Measurements from ENCODE around the gene ENO3. TPM values are rescaled to one million over a fixed set of nuclear protein-coding genes. Genes with fewer than 3 reads are reported as not detected.
A peak's percentile ranks its signal among the peaks of the same experiment; 100 is the strongest.
"Not testable (repeated sequence)": the region's sequence is repeated elsewhere in the genome, so short reads cannot be mapped to it uniquely, and the experiment has no call there.

ENO3 gene
- polyA plus RNA-seq (ENCODE audit: low read depth in 6 of 6) = 1 to 10 TPM in 4 of 6 donors, under 1 TPM in 1, not detected in 1; 0.79 to 3.2 (median 1.2) TPM

DNA sequence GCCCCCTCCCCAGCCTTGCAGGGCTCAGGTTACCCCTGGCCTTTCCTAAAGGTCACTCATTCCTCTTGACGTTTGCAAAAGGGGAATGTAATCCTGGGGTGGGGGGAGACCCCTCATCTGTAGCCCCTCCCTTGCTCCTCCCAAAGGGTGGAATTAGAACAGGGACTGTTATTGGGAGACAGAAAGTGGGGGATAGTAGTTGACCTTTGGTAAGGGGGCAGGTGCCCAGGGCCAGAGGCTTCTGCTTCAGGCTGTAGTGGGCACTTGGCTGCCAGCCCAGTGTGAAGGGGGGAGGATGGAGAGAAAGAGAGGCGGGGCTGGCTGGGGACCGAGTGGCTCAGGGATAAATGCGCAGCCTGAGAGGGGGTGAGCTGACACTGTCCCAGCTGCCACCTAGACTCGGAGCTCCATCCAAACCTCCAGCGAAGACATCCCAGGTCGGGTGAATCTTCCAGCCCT, at the start of gene ENO3:
TSS of gene ENO3 (plus strand) at position 374 of the 459 bp plus-strand sequence. CDS start 711 bp downstream, outside the sequence.
- peaks cover 8 to 12% of the 10 kb centered on the region in 2 donors for H3K36me3 Mint-ChIP-seq
- no peaks in the 10 kb centered on the region for H3K27me3 Mint-ChIP-seq
- peaks cover 26 to 30% (median 27%) of the 10 kb centered on the region in 3 donors for H3K4me1 Mint-ChIP-seq
- no peaks in the 10 kb centered on the region for H3K9me3 Mint-ChIP-seq
- peak within 1 kb of the TSS; percentile 66 to 99 (median 86) for H3K4me3 Mint-ChIP-seq
- DNase-seq (no peak), ATAC-seq (ENCODE audit: low read depth in 2 of 2) (no peak)
- peak within 1 kb of the TSS; percentile 59 to 98 (median 86) for H3K27ac Mint-ChIP-seq

DNA sequence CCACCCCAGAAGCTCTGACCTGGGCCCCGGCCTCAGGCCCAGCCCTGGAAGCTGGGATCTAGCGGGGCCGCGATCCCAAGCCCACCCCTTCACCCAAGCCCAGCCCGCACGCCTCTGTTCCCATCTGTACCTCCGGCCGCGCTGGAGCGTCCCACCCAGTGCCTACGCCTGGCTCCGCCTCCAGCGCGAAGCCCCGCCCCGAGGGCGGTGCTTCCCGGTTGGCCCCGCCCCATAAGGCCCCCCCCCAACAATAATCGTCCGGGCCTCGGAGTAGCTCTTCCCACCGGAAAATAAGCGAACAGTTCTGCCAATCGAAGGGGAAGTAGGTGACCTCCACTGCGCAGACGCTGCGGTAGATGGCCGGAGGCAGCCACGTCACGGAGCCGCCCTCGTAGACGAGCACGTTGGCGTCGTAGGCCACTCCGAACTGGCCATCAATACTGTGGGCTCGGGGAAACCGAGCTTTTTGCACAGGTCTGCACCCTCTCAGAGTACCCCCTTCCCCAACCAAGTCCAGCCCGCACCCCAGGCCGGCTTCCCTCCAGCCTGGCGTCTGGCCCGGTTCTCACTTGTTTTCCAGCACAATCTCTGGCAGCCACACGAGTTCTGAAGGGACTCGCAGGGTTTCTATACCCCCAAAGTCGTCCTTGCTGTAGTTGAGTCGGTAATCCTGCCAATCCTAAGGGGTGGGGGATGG, 49.1 kb upstream of the ENO3 start:
- peak; percentile 24 for DNase-seq

DNA sequence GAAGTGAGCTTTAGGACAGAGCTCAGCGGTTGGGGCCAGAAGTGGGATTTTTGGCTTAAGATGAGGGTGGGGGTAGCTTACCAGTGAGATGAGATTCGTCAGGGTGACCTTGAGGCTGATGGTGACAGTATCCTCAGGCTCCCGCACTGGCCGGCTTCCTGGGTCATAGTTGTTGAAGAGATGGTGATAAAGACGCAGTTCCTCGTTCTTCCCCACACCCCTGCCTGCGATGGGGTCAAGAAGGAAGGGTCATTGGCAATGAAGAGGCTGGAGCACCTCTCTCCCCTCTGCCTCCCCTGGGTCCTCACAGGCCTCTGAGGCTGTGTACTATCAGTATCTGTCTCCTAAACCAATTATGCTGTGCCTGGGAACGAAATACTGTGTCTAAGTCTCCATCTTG, 48.4 kb upstream of the ENO3 start:
- DNase-seq (no peak), ATAC-seq (ENCODE audit: low read depth in 2 of 2) (no peak)
- no peaks in the 10 kb centered on the region for H3K9me3 Mint-ChIP-seq
- peak overlapping the region; percentile 57 to 98 (median 84) for H3K27ac Mint-ChIP-seq
- H3K27me3 Mint-ChIP-seq = peaks cover 7 to 25% (median 23%) of the 10 kb centered on the region in 3 donors
- H3K4me1 Mint-ChIP-seq = peaks cover 33 to 46% (median 38%) of the 10 kb centered on the region in 3 donors
- peaks cover 0 to under 1% of the 10 kb centered on the region in 2 donors for H3K36me3 Mint-ChIP-seq
- peak overlapping the region in 6 of 8 donors; percentile 7 to 88 (median 68) for H3K4me3 Mint-ChIP-seq

More for the DNA sequence above, 49.1 kb upstream of the ENO3 start:
- Mint-ChIP-seq H3K36me3 (peaks cover 0 to 8% of the 10 kb centered on the region in 2 donors), H3K4me3 (peak overlapping the region in 7 of 8 donors; percentile 78 to 95 (median 89)), H3K27ac (peak overlapping the region; percentile 75 to 98 (median 90)), H3K4me1 (peaks cover 33 to 46% (median 38%) of the 10 kb centered on the region in 3 donors), H3K27me3 (peaks cover 7 to 25% (median 23%) of the 10 kb centered on the region in 3 donors), H3K9me3 (no peaks in the 10 kb centered on the region)
- ATAC-seq (ENCODE audit: low read depth in 2 of 2) = peak in 1 of 2 donors; percentile 34

DNA sequence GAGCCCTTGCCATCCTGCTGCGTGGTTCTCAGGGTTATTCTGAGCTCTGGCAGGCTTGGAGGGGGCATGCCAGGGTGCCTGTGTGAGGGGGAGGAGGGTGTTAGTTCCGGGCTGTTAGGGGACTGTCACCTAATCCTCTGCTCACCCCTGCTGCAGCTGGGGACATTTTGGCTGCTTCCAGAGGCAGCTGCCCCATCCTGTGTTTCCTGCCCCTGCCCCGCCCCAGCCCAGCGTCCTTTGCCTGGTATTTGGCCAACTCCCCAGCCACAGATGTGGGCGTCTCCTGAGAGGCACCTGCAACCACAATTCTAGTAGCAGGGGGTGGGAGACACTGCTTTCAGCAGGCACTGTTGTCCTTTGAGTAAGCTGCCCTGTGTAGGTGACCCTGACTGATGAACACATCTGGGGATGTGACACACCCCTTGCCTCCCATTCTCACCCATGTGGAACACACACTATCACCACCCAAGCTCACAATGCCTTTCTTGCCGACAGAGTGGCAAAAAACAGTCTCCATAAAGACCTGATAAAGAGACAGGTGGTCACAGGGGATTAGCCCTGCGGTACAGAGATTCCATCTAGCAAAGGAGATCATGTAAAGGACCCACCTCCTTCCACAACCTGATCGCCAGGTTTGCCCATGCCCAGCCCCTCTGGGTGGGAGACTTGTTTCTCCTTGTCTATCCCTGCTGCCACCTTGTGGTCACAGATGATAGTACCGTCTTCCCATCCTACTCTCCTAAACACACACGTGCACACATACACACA, 47.7 kb upstream of the ENO3 start, which contains the start of gene CHRNE:
TSS of gene CHRNE (minus strand) at position 48 of the 768 bp plus-strand sequence. CDS start at position 13, 35 bp downstream.
- Mint-ChIP-seq H3K4me1 (peaks cover 33 to 40% (median 37%) of the 10 kb centered on the region in 3 donors), H3K36me3 (no peaks in the 10 kb centered on the region), H3K27me3 (peaks cover 7 to 23% (median 22%) of the 10 kb centered on the region in 3 donors), H3K27ac (peak within 1 kb of the TSS; percentile 68 to 98 (median 88)), H3K4me3 (peak within 1 kb of the TSS; percentile 55 to 88 (median 72)), H3K9me3 (no peaks in the 10 kb centered on the region)
- DNase-seq (peak; percentile 73), ATAC-seq (ENCODE audit: low read depth in 2 of 2) (peak in 1 of 2 donors; percentile 17)

DNA sequence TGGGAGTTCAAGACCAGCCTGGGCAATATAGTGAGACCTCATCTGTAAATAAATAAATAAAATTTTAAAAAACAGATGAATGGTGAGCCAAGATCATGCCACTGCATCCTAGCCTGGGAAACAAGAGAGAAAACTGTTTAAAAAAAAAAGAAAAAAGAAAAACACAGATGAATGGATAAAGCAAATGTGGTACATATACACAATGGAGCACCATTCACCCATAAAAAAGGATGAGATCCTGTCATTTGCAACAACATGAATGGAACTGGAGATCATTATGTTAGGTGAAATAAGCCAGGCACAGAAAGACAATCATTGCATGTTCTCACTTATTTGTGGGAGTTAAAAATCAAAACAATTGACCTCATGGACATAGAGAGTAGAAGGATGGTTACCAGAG, 44.3 kb upstream of the ENO3 start:
- not testable (repeated sequence) for DNase-seq; H3K9me3 Mint-ChIP-seq; H3K4me3 Mint-ChIP-seq; H3K27ac Mint-ChIP-seq; ATAC-seq (ENCODE audit: low read depth in 2 of 2); H3K36me3 Mint-ChIP-seq
- H3K4me1 Mint-ChIP-seq = peaks cover 15 to 22% (median 20%) of the 10 kb centered on the region in 3 donors
- peaks cover 15 to 19% (median 16%) of the 10 kb centered on the region in 3 donors for H3K27me3 Mint-ChIP-seq

DNA sequence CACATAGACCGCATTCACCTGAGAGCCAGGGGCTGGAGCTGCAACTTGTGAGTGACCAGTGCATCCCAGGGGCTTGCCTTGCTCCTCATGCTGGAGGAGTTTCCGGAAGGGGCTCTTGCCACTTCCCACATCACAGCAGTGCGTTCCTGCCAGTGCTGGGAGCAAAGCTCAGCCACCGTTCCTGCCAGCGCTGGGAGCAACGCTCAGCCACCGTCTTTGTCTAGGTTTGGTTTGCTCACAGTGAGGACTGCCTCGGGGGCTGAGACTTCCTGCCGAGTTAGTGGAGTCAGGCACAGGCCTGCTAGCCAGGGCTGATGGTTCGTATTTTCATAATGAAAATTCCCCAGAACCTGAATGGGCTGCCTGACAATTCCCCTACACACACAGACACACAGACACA, 42.6 kb upstream of the ENO3 start:
- peaks cover 6 to 8% (median 6%) of the 10 kb centered on the region in 3 donors for H3K4me1 Mint-ChIP-seq
- peaks cover 0 to 2% (median 0%) of the 10 kb centered on the region in 7 donors for H3K9me3 Mint-ChIP-seq
- H3K36me3 Mint-ChIP-seq = no peaks in the 10 kb centered on the region
- ATAC-seq (ENCODE audit: low read depth in 2 of 2) = no peak
- peaks cover 14 to 16% (median 15%) of the 10 kb centered on the region in 3 donors for H3K27me3 Mint-ChIP-seq
- no peak overlapping the region for H3K27ac Mint-ChIP-seq
- no peak overlapping the region for H3K4me3 Mint-ChIP-seq
- DNase-seq = no peak

DNA sequence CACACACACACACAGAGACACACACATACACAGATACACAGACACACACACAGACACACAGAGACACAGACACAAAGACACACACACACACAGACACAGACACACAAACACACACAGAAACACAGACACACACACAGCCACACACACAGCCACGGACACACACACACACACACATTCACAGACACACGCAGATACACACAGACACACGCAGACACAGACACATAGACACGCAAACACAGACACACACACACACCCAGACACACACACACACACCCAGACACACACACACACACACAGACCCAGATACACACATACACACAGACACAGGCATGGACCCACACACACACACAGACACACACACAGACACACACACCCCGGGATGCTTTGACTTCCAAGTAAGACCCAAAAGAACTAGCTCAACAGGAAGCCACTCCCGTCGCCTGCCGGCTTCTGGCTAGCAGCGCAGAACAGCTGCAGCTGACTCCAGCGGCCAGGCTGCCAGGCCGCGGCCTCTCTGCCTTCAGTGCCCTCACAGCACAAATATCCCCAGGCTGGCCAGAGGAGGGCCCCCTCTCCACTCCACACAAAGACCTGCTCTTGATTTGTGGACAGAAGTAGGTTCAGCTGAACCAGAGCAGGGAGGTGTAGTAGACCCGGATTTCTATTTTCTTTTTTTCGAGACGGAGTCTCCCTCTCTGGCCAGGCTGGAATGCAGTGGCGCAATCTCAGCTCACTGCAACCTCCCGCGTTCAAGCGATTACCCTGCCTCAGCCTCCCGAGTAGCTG, 42.0 kb upstream of the ENO3 start:
- peak; percentile 77 for DNase-seq
- Mint-ChIP-seq H3K36me3 (no peaks in the 10 kb centered on the region), H3K4me1 (peaks cover 0 to 4% (median 2%) of the 10 kb centered on the region in 3 donors), H3K4me3 (no peak overlapping the region), H3K9me3 (peaks cover 0 to 2% (median 0%) of the 10 kb centered on the region in 7 donors), H3K27ac (no peak overlapping the region), H3K27me3 (peaks cover 9 to 16% (median 15%) of the 10 kb centered on the region in 3 donors)
- peak; percentile 97 to 99 for ATAC-seq (ENCODE audit: low read depth in 2 of 2)

DNA sequence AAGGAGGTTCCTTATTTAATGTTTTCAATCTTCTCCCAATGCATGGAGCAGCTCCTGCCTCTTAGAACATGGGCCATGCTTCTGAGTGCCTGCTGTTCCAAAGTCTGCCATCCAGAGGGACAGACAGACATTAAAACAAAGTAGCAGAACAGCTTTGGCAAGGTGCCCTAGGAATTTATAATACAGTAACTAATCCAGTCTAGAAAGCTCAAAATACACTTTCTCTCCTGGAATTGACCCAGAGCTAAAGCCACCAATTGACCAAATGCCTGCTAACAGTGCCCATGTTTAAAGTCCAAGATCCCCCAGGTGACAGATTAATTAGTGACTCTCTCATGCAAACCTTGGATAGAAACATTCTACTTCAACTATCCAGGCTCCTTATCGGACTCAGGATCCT, 36.9 kb upstream of the ENO3 start:
- DNase-seq (no peak), ATAC-seq (ENCODE audit: low read depth in 2 of 2) (no peak)
- Mint-ChIP-seq H3K4me3 (no peak overlapping the region), H3K36me3 (no peaks in the 10 kb centered on the region), H3K9me3 (peaks cover 0 to 2% (median 0%) of the 10 kb centered on the region in 7 donors), H3K27ac (no peak overlapping the region), H3K4me1 (peaks cover 0 to 2% (median 0%) of the 10 kb centered on the region in 3 donors), H3K27me3 (peaks cover 0 to 9% (median 8%) of the 10 kb centered on the region in 3 donors)

DNA sequence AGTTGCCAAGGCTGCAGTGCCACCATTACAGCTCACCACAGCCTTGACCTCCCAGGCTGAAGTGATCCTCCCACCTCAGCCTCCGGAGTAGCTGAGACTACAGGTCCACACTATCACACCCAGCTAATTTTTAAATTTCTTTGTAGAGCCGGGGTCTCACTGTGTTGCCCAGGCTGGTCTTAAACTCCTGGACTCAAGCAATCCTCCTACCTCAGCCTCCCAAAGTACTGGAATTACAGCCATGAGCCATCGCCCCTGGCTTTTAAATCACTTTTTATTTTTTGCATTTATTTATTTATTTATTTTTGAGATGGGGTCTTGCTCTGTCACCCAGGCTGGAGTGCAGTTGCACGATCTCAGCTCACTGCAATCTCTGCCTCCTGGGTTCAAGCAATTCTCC, 36.4 kb upstream of the ENO3 start:
- H3K4me3 Mint-ChIP-seq; ATAC-seq (ENCODE audit: low read depth in 2 of 2); H3K9me3 Mint-ChIP-seq; H3K4me1 Mint-ChIP-seq; H3K27me3 Mint-ChIP-seq; H3K27ac Mint-ChIP-seq; DNase-seq; H3K36me3 Mint-ChIP-seq: not testable (repeated sequence)

DNA sequence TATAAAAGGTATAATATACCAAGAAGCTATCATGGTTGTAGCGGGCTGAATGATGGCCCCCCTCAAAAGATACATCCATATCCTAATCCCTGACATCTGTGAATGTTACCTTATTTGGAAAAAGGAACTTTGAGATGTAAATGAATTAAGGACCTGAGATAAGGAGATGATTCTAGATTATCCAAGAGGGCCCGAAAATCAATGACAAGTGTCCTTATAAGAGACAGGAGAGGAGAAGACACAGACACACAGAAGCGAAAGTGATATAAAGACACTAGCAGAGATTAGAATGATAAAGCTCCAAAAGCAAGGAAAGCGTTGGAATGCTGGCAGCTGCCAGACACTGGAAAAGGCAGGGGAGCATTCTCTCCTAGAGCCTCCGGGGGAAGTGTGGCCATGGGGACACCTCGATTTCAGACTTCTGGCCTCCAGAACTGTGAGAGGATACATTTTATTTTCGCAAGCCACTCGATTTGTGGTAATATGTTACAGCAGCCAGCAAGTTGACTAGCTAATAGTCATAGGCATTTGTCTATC, 31.3 kb upstream of the ENO3 start:
- DNase-seq (no peak), ATAC-seq (ENCODE audit: low read depth in 2 of 2) (no peak)
- H3K27ac Mint-ChIP-seq = no peak overlapping the region
- no peaks in the 10 kb centered on the region for H3K9me3 Mint-ChIP-seq
- no peaks in the 10 kb centered on the region for H3K27me3 Mint-ChIP-seq
- H3K36me3 Mint-ChIP-seq = no peaks in the 10 kb centered on the region
- H3K4me3 Mint-ChIP-seq = no peak overlapping the region
- peaks cover 0 to 2% (median 0%) of the 10 kb centered on the region in 3 donors for H3K4me1 Mint-ChIP-seq

DNA sequence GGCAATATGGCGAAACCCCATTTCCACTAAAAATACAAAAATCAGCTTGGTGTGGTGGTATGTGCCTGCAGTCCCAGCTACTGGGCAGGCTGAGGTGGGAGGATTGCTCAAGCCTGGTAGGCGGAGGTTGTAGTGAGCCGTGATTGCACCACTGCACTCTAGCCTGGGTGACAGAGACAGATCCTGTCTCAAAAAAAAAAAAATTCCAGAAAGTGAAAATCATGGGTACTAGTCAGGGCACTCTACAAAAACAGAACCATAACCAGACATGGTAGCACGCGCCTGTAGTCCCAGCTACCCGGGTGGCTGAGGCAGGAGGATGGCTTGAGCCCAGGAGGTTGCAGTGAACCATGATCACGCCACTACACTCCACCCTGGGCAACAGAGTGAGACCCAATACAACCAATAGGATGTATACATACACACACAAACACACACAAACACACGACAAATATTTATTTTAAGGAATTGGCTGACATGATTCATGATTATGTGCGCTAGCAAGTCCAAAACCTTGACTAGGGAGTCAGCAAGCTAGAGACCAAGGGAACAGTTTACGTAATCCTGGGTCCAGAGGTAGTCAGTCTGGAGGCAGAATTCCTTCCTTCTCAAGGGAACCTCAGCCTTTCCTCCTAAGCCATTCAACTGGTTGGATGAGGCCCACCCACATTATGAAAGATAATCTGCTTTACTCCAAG, 30.4 kb upstream of the ENO3 start:
- Mint-ChIP-seq H3K4me1 (peaks cover 0 to 3% (median 0%) of the 10 kb centered on the region in 3 donors), H3K27ac (no peak overlapping the region), H3K27me3 (no peaks in the 10 kb centered on the region), H3K9me3 (no peaks in the 10 kb centered on the region), H3K36me3 (no peaks in the 10 kb centered on the region), H3K4me3 (no peak overlapping the region)
- DNase-seq = no peak
- ATAC-seq (ENCODE audit: low read depth in 2 of 2) = no peak

DNA sequence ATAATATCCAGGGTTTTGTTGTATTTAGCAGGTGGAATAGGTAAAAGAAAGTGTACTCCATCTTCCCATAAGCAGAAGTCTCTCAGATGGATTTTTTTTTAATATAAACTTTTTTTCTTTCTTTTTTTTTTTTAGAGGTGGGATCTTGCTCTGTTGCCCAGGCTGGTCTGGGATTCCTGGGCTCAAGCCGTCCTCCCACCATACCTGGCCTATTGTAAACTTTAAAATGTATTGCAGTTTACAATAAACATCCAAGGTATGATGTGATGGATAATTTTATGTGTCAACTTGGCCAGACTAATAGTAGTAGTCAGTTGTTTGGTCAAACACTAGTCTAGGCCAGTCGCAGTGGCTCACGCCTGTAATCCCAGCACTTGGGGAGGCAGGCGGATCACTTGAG, 29.6 kb upstream of the ENO3 start:
- H3K4me3 Mint-ChIP-seq = peak overlapping the region in 1 of 8 donors; percentile 5
- no peak overlapping the region for H3K27ac Mint-ChIP-seq
- ATAC-seq (ENCODE audit: low read depth in 2 of 2) = no peak
- H3K36me3 Mint-ChIP-seq = peaks cover 0 to under 1% of the 10 kb centered on the region in 2 donors
- no peaks in the 10 kb centered on the region for H3K27me3 Mint-ChIP-seq
- no peak for DNase-seq
- peaks cover 0 to 3% (median 0%) of the 10 kb centered on the region in 3 donors for H3K4me1 Mint-ChIP-seq
- H3K9me3 Mint-ChIP-seq = no peaks in the 10 kb centered on the region

Data from naive B cell (primary cell).